H1 (cell line): ENCODE results near the gene ACOT11. TPM values are rescaled to one million over a fixed set of nuclear protein-coding genes. Genes with fewer than 3 reads are reported as not detected.

ENCODE experiments used
- CTCF ChIA-PET: fragments of 300-600 bp; sonication (Branson Sonifier 250); formaldehyde crosslinking; loops from one replicate; lab custom pipeline; 2021; ENCODE audit not compliant: partially characterized antibody; lab: Charles Lee
- POLR2A ChIA-PET: fragments of 300-600 bp; sonication (Branson Sonifier 250); formaldehyde crosslinking; loops from one replicate; lab custom pipeline; 2021; ENCODE audit warnings: inconsistent platforms; ENCODE audit not compliant: partially characterized antibody; lab: Charles Lee
- DNase-seq, 2 experiments: peaks; one replicate each; pipeline versions ENCODE4 v3.0.0 to v3.0.0-alpha.2; 2010 to 2022; ENCODE audit warnings: low spot score in 2 of 2, low read depth in 1 of 2, mixed read lengths in 1 of 2
- FAIRE-seq: peaks from 2 replicates; lab custom pipeline; 2011; peaks lifted over from hg19 to GRCh38; lab: Jason Lieb, UNC
- H2AFZ ChIP-seq: 2 replicates; pipeline ENCODE4 v1.8.1; 2012; ENCODE audit warnings: low read length, inconsistent platforms
- H2AK5ac ChIP-seq: 2 replicates; pipeline ENCODE4 v1.6.1; 2013; ENCODE audit warnings: low read depth, low read length
- H2BK120ac ChIP-seq: replicated peaks from 2 replicates; pipeline ENCODE3; 2013; ENCODE audit warnings: low read depth, low read length, inconsistent platforms
- H2BK12ac ChIP-seq: 2 replicates; pipeline ENCODE4 v1.6.1; 2013; ENCODE audit warnings: low read depth, low read length
- H2BK15ac ChIP-seq: 2 replicates; pipeline ENCODE4 v1.6.1; 2013; ENCODE audit warnings: low read length
- H2BK20ac ChIP-seq: 2 replicates; pipeline ENCODE4 v1.6.1; 2013; ENCODE audit warnings: low read length
- H2BK5ac ChIP-seq: 2 replicates; pipeline ENCODE4 v1.6.1; 2013; ENCODE audit warnings: low read depth, low read length
- H3K14ac ChIP-seq: 2 replicates; pipeline ENCODE4 v1.6.1; 2013; ENCODE audit warnings: inconsistent platforms; ENCODE audit not compliant: insufficient read length
- H3K18ac ChIP-seq: 2 replicates; pipeline ENCODE4 v1.6.1; 2013; ENCODE audit warnings: low read length; ENCODE audit errors: extremely low read depth
- H3K23ac ChIP-seq: 2 replicates; pipeline ENCODE4 v1.6.1; 2013; ENCODE audit warnings: inconsistent platforms; ENCODE audit not compliant: insufficient read length
- H3K23me2 ChIP-seq: 2 replicates; pipeline ENCODE4 v1.6.1; 2013; ENCODE audit warnings: low read depth, low read length
- H3K27ac ChIP-seq: 2 replicates; pipeline ENCODE4 v1.6.1; 2011; ENCODE audit warnings: low read depth, low read length, inconsistent platforms
- H3K27me3 ChIP-seq, 4 experiments: replicated peaks in 1 of 4; 1 replicate in 1 of 4; 2 replicates in 3 of 4; pipeline versions ENCODE4 v1.6.1 to v1.8.1; 2011 to 2013; ENCODE audit warnings: low read length in 3 of 4, mild to moderate bottlenecking in 3 of 4, inconsistent platforms in 2 of 4, mixed read lengths in 2 of 4, moderate library complexity in 1 of 4; ENCODE audit not compliant: control insufficient read depth in 3 of 4, insufficient read depth in 3 of 4; ENCODE audit errors: extremely low read depth in 1 of 4
- H3K36me3 ChIP-seq, 4 experiments: 2 replicates each; pipeline versions ENCODE4 v1.6.1 to v1.8.1; 2011 to 2013; ENCODE audit warnings: mild to moderate bottlenecking in 4 of 4, low read length in 3 of 4, moderate library complexity in 2 of 4, control low read depth in 1 of 4, inconsistent platforms in 1 of 4; ENCODE audit not compliant: insufficient read depth in 4 of 4, control insufficient read depth in 2 of 4
- H3K4ac ChIP-seq: replicated peaks from 2 replicates; pipeline ENCODE3; 2013; ENCODE audit warnings: low read length, low read depth, mixed read lengths, inconsistent platforms; ENCODE audit not compliant: insufficient read length
- H3K4me1 ChIP-seq, 4 experiments: replicated peaks in 1 of 4; 1 replicate in 1 of 4; 2 replicates in 3 of 4; pipeline versions ENCODE4 v1.6.1 to v1.8.1; 2011 to 2013; ENCODE audit warnings: low read length in 3 of 4, inconsistent platforms in 2 of 4, mixed read lengths in 1 of 4; ENCODE audit not compliant: insufficient read depth in 4 of 4, control insufficient read depth in 3 of 4
- H3K4me2 ChIP-seq, 2 experiments: 2 replicates each; pipeline versions ENCODE4 v1.6.1 to v1.8.1; 2011 to 2013; ENCODE audit warnings: low read depth in 2 of 2, low read length in 2 of 2, control low read depth in 1 of 2, inconsistent platforms in 1 of 2, mild to moderate bottlenecking in 1 of 2; ENCODE audit not compliant: insufficient read depth in 1 of 2
- H3K4me3 ChIP-seq, 4 experiments: fragments of 200-600, 300-600 bp in 1 of 4; sonication (generic), shearing (Covaris generic), sonication (Bioruptor Twin) in 1 of 4; 2 replicates each; pipeline versions ENCODE4 v1.5.1 to v1.8.1; 2011 to 2016; ENCODE audit warnings: low read length in 4 of 4, low read depth in 3 of 4, control low read depth in 2 of 4, inconsistent platforms in 2 of 4, mild to moderate bottlenecking in 2 of 4, mixed read lengths in 1 of 4, moderate library complexity in 1 of 4; ENCODE audit not compliant: insufficient read depth in 2 of 4; ENCODE audit errors: extremely low read depth in 1 of 4
- H3K56ac ChIP-seq: replicated peaks from 2 replicates; pipeline ENCODE3; 2013; ENCODE audit warnings: low read depth, mild to moderate bottlenecking, mixed read lengths, low read length, inconsistent platforms; ENCODE audit not compliant: insufficient read length
- H3K79me1 ChIP-seq: 2 replicates; pipeline ENCODE4 v1.6.1; 2013; ENCODE audit warnings: low read depth, low read length, control low read depth
- H3K79me2 ChIP-seq, 2 experiments: 2 replicates each; pipeline versions ENCODE4 v1.6.1 to v1.8.1; 2012 to 2013; ENCODE audit warnings: low read length in 2 of 2, mild to moderate bottlenecking in 2 of 2, inconsistent platforms in 1 of 2; ENCODE audit not compliant: insufficient read depth in 2 of 2, control insufficient read depth in 1 of 2
- H3K9ac ChIP-seq, 4 experiments: replicated peaks in 1 of 4; 1 replicate in 1 of 4; 2 replicates in 3 of 4; pipeline versions ENCODE4 v1.6.1 to v1.8.1; 2011 to 2013; ENCODE audit warnings: low read depth in 3 of 4, low read length in 3 of 4, control low read depth in 2 of 4, mild to moderate bottlenecking in 2 of 4, moderate library complexity in 2 of 4, inconsistent platforms in 1 of 4; ENCODE audit errors: extremely low read depth in 1 of 4
- H3K9me3 ChIP-seq, 2 experiments: 2 replicates each; pipeline versions ENCODE4 v1.6.1 to v1.8.1; 2012 to 2013; ENCODE audit warnings: mild to moderate bottlenecking in 2 of 2, moderate library complexity in 2 of 2, control low read depth in 1 of 2, inconsistent platforms in 1 of 2, low read depth in 1 of 2, low read length in 1 of 2, mixed read lengths in 1 of 2; ENCODE audit not compliant: insufficient read depth in 2 of 2
- H4K20me1 ChIP-seq, 2 experiments: replicated peaks in 1 of 2; 2 replicates each; pipeline versions ENCODE3 to v1.8.1; 2011 to 2013; ENCODE audit warnings: inconsistent platforms in 2 of 2, low read length in 2 of 2, mild to moderate bottlenecking in 1 of 2; ENCODE audit not compliant: insufficient read depth in 2 of 2, control insufficient read depth in 1 of 2
- H4K5ac ChIP-seq: 2 replicates; pipeline ENCODE4 v1.6.1; 2013; ENCODE audit warnings: low read length, low read depth, mixed read lengths, inconsistent platforms; ENCODE audit not compliant: insufficient read length
- H4K8ac ChIP-seq: 2 replicates; pipeline ENCODE4 v1.8.0; 2013; ENCODE audit warnings: mild to moderate bottlenecking, moderate library complexity, low read length, inconsistent platforms; ENCODE audit not compliant: insufficient read depth; ENCODE audit errors: extremely low read depth
- H4K91ac ChIP-seq: replicated peaks from 2 replicates; pipeline ENCODE3; 2013; ENCODE audit warnings: low read length, mixed read lengths, inconsistent platforms; ENCODE audit not compliant: insufficient read length
- BRCA1 ChIP-seq: IDR thresholded peaks from 2 replicates; pipeline ENCODE4 v1.6.1; 2012; ENCODE audit warnings: low read depth, low read length, improper control_type of control experiment
- E2F6 ChIP-seq: IDR thresholded peaks from 2 replicates; pipeline ENCODE4 v1.6.1; 2012; ENCODE audit warnings: inconsistent platforms
- MAX ChIP-seq: IDR thresholded peaks from 2 replicates; pipeline ENCODE4 v1.6.1; 2012; ENCODE audit warnings: inconsistent platforms
- NRF1 ChIP-seq: IDR thresholded peaks from 2 replicates; pipeline ENCODE4 v1.6.1; 2011; ENCODE audit warnings: mild to moderate bottlenecking, low read depth, low read length, improper control_type of control experiment
- RFX5 ChIP-seq: IDR thresholded peaks from 2 replicates; pipeline ENCODE4 v1.6.1; 2011; ENCODE audit warnings: low read depth, low read length, improper control_type of control experiment, borderline replicate concordance
- SUZ12 ChIP-seq: fragments of 200-600 bp; sonication (generic); IDR thresholded peaks from 2 replicates; pipeline ENCODE4 v1.6.1; 2012; ENCODE audit warnings: mild to moderate bottlenecking, inconsistent platforms, low read length, moderate library complexity, mixed read lengths
- YY1 ChIP-seq: IDR thresholded peaks from 2 replicates; pipeline ENCODE4 v1.6.1; 2011; ENCODE audit warnings: low read depth, mild to moderate bottlenecking, low read length
- WGBS, 2 experiments: shearing (Covaris generic) in 1 of 2; methylation state at CpG; one replicate each; pipeline versions ENCODE4 v1.1.6 to v1.1.7; 2013 to 2015; ENCODE audit warnings: low lambda C conversion rate in 2 of 2, mixed read lengths in 2 of 2, inconsistent platforms in 1 of 2, low coverage in 1 of 2, missing lambda C conversion rate in 1 of 2; ENCODE audit not compliant: insufficient replicate concordance in 2 of 2, insufficient coverage in 1 of 2, insufficient read length in 1 of 2; ENCODE audit errors: extremely low coverage in 1 of 2, missing lambda C conversion rate in 1 of 2; 5-methylcytosine and 5-hydroxymethylcytosine counted together
- polyA plus RNA-seq, 7 experiments: library from polyadenylated mRNA; depleted of rRNA in 3 of 7; stranded (reverse) in 5 of 7; unstranded in 2 of 7; fragments of >200 nt in 5 of 7; fragments of 200-250 nt in 2 of 7; gene quantifications; 1 replicate in 5 of 7; 2 replicates in 1 of 7; 4 replicates in 1 of 7; pipeline versions ENCODE4 v1.2.1 to v1.2.3, GENCODE V29; 2011 to 2013; ENCODE audit warnings: missing spikeins in 2 of 7, mixed read lengths in 2 of 7
- total RNA-seq: library from RNA; stranded (reverse); fragmentation: NEBNext Ultra II Directional; extraction: Animal tissue kit (Norgen Biotek cat#: 25700); gene quantifications from 2 replicates; pipeline ENCODE4 v1.2.1, GENCODE V29; 2021

The ACOT11 gene
- total and polyA plus RNA-seq, 2 of the 8 experiments (the other 6 are each of a cell fraction or from before 2014, with no cell fraction given): 3.8 to 4.5 TPM

- Histone ChIP-seq H3K4me3 (no peak overlapping the region), H3K4me1 (no peaks in the 10 kb centered on the region; a peak in 3 of 7 replicates), H3K56ac (no peak overlapping the region), H3K14ac (no peak overlapping the region), H3K9ac (no peak overlapping the region), H3K9me3 (no peaks in the 10 kb centered on the region), H4K8ac (no peak overlapping the region), H2BK20ac (no peak overlapping the region), H3K79me1 (no peaks in the 10 kb centered on the region), H3K18ac (no peak overlapping the region), H3K23ac (no peak overlapping the region), H2BK120ac (no peak overlapping the region), H4K91ac (peak overlapping the region; percentile 93), H4K20me1 (peaks cover 0 to 4% of the 10 kb centered on the region in 2 experiments), H3K4ac (no peak overlapping the region), H3K79me2 (no peaks in the 10 kb centered on the region), H3K36me3 (no peaks in the 10 kb centered on the region), H2AK5ac (no peak overlapping the region), H3K4me2 (no peak overlapping the region), H2BK15ac (peak overlapping the region; percentile 8; the same call in 1 of the 2 replicates), H3K27ac (no peak overlapping the region), H3K23me2 (no peaks in the 10 kb centered on the region), H2AFZ (no peak overlapping the region), H2BK5ac (no peak overlapping the region), H4K5ac (no peak overlapping the region), H2BK12ac (no peak overlapping the region), H3K27me3 (no peaks in the 10 kb centered on the region)
- ChIA-PET POLR2A (no interaction called here), CTCF (interaction anchor here (1.1 to 1.6 kb wide), 6 partner anchors 15 to 222 kb away, joined by 3 to 6 read pairs (median 3); no protein-coding TSS in a partner anchor)
- DNase-seq: no peak
- no peak for FAIRE-seq
- WGBS, 2 experiments: 100% methylated on average over 3 of the region's 3 CpGs; no CpG with 5 or more reads in 1 of the 2 experiments
- TF ChIP-seq YY1: no peak
- TF ChIP-seq E2F6: no peak
- TF ChIP-seq MAX: no peak
- no peak for TF ChIP-seq RFX5
- no peak for TF ChIP-seq SUZ12
- no peak for TF ChIP-seq NRF1
- TF ChIP-seq BRCA1: no peak
Observed at GRCh38 chr1:54596756-54597155, 48.7 kb downstream of the ACOT11 start.
